ENCODE data around the gene FBLN5.
A peak's percentile ranks its signal among the peaks of the same experiment; 100 is the strongest.
"Not testable (repeated sequence)": the region's sequence is repeated elsewhere in the genome, so short reads cannot be mapped to it uniquely, and the experiment has no call there.

Gene FBLN5

DNA sequence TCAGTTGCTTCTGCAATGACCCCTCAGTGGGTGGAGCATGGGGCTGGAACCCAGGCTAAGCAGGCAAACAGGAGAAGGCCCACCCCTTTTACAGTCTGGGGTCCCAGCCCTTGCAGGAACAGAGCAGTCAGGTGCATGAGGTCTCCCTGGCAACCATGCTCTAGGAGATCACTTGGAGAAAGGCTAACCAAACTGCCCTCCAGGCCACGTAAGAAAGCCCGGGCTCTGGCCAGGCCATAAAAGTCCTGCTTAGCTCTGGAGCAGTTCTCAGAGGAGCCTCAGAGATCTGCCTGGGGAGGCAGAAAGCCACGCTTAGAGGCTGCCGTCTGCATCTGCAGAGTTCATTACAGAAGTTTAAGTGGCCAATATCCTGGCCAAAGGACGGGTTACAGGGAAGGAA lies 65.1 kb downstream of the FBLN5 start:
- DNase-seq: no peak

DNA sequence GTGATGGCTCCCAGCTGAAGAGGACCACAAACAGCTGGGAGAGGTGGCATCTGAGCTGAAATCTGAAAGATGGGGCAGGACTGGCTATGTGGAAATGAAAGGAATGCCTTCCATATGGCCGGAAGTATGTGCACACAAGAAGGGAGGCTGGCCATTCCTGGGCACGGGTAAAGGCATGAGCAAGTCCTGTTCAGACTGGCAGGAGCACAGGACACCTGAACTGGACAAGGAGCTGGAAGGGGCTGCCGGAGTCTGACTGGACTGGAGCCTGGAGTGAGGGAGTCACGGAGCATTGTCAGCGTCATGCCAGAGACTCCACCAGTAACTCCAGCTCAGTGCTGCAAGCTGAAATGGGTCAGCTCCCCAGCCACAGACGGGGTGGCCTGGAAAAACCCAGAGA lies 68.3 kb downstream of the FBLN5 start:
- DNase-seq: no peak

DNA sequence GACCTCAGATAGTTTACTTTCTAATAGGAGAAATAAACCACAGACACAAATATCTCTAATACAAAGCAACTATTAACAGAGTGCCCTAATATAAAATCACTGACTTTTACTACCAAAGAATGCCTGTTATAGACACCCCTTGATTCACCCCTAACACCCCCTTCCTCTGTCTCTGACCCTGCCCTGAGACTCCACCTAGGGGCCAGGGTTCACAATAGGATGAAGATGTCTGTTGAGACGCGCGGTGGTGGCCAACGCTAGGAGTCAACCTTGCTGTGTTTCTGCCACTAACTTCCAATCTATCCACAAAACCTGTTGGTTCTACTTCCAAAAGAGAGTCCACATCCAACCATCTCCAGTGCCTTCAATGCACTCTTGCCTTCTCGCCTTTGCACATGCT lies 69.2 kb downstream of the FBLN5 start:
- no peak for DNase-seq

DNA sequence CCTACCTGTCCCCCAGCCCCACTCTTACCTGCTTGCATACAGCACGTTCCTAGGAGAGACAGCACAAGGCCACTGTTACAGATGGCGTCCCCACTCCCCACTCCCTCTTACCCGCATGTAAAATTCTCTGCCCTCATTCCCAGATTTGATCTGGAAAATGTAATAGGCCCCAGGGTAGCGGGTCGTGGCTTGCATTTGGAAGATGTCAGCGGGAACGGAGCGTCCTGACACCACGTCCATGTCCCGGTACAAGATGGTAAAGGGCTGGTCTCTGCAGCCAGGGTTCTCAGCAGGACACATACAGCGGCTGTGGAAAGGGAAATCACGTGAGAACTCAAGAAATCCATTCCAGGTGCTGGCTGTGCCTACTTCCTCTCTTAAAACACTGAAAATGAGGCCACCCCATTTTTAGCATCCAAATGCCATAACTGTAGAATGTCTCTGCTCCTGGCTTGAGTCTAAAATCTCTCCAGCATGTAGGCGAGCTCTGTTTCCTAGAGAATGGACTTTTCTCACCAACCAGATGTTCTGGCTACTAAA lies 70.0 kb downstream of the FBLN5 start:
- DNase-seq: no peak

DNA sequence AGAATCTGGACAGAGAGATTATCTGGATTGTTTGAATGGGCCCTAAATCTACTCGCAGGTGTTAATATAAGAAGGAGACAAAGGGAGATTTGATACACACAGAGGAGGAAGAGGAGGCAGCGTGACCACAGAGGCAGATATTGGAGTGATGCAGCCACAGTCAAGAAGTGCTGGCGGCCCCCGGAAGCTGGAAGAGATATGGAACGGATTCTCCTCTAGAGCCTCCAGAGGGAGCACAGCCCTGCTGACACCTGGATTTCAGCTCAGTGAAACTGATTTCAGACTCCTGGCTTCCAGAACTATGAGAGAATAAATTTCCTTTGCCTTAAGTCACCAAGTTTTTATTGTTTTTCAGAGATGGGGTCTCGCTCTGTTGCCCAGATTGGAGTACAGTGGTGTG lies 71.0 kb downstream of the FBLN5 start:
- no peak for DNase-seq

GRCh38 chr14:91875525-91876286 lies 71.8 kb downstream of the FBLN5 start:
- DNase-seq: no peak

GRCh38 chr14:91873471-91874415 lies 73.8 kb downstream of the FBLN5 start:
- no peak for DNase-seq

GRCh38 chr14:91872517-91873470 lies 74.7 kb downstream of the FBLN5 start:
- DNase-seq: no peak

DNA sequence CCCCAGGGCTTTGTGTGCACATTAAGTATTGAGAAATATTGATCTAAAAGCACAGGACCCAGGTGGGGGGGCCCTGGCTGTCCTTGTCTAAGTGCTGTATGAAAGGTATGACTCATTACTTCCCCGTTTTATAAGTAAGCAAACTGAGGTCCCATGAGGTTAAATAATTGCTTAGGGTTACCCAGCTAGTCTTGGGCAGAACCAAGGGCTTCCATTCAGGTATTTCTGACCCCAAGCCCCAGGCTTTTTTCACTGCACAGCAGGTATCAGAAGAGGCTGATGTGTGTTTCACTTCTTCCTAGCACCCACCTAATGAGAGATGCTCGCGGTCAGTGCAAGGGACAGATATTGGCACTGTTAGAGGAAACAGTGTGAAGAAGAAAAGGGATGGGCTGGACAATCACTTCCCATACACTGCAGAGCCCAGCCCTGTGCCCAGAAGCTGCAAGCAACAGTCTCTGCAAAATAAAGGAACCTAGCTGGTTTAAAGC lies 75.4 kb downstream of the FBLN5 start:
- DNase-seq: no peak

- not testable (repeated sequence) for DNase-seq
These were observed 76.1 kb downstream of the FBLN5 start for GRCh38 chr14:91871401-91871800.

DNA sequence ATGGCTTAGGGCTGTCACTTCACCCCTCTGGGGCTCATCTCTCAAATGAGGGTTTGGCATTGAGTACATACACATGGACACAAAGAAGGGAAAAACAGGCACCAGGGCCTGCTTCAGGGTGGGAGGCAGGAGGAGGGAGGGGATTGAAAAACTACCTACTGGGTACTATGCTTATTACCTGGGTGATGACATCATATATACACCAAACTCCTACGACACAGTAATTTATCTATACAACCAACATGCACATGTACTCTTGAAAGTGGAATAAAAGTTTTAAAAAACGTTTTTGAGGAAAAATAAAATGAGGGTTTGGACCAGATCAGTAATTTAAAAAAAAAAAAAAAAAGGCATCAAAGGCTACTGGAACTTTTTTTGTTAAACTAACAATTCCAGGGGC lies 76.6 kb downstream of the FBLN5 start:
- DNase-seq: no peak

- DNase-seq: peak; percentile 64
These were observed 77.5 kb downstream of the FBLN5 start for GRCh38 chr14:91870001-91870400.

GRCh38 chr14:91869556-91869955 lies 77.9 kb downstream of the FBLN5 start:
- DNase-seq: no peak

DNA sequence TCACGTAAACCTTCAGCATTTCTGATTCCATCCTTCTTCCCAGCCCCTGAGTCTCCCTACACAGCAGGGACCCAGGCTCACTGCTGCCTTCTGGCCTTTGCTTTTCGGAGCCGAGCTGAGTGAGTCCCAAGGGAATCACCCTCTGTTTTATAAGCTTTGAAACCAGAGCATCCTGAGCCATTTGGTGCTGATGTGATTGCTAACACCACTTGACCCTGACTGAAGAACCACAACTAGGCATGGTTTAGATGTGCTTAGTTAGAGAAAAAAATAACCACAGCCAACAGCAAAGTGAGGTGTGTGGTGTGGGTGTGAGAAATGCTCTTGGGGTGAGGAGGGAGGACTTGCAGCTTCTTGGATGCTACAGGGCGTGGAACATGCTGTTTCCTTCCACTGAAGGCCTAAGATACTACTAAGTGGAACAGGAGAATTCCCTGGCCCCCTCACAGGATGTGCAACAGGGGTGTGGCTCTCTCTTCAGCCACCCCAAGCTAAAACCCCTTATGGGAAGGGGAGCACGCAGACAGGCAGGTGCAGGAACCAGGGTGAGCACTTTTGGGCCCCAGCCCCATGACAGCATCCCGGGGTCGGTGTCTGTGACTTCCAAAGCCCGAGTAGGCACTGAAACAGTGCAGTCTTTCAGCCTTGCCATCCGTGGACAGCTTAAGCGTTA lies 80.0 kb downstream of the FBLN5 start, which contains the start of gene TC2N:
TSS of gene TC2N (minus strand) at position 221 of the 673 bp plus-strand sequence. CDS start 53,767 bp downstream, outside the sequence.
- no peak for DNase-seq

- no peak for DNase-seq
These were observed 80.8 kb downstream of the FBLN5 start for GRCh38 chr14:91866511-91867295.

GRCh38 chr14:91866061-91866460 lies 81.4 kb downstream of the FBLN5 start:
- DNase-seq: no peak

DNA sequence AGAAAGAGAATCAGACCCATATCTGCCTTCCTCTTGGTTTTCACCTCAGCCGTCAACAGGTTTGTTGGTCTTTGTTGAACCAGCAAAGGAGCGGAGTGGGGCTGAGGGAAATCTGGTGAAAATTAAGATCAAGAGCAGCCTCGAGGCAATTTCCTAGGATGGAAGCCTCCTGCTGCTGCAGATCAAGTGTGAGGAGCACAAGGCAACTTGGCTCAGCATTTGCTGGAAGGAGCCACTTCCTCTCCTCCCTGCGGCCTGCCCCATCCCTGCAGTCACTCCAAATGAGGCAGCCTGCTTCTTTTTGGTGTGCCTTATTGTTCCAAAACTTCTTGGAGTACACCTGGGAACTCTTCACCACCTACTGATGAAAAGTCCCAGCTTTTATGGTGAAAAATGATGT lies 85.1 kb downstream of the FBLN5 start:
- DNase-seq: no peak

DNA sequence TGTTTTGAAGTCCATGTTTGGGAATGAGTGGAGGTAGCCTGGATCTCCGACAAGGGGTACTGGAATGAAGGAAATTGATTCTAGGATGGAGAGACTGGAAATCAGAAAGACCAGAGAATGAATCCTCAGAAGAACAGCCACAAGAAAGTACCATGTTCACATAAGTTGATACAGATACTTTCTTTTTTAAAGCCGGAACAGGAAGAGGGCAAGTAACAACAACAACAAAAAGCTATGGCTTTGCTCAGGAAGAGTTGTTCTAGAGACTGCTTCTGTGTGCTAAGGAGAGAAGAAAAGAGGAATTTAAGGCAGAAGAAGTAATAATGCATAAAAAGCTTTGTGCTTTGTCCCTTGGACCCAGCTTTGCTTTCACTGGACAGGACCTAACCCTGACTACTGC lies 86.4 kb downstream of the FBLN5 start:
- no peak for DNase-seq

DNA sequence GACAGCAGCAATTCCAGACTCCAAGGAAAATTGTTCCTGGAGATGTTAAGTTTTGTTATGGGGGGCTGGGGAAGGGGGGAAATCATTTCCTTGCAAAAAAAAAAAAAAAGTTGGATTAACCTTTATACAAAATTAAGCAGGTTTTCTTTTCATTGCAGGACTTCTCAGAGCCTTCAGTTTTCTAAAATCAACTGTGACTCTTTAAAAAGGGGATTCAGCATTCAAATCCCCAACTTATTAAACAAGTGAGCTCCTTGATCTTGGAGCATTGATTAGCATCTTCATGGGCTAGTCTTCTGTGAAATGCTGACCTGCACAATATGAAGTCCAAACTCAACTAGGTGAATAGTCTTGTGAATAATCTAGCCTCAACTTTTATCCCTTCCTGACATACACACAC lies 87.3 kb downstream of the FBLN5 start:
- DNase-seq: no peak

GRCh38 chr14:91858536-91859275 lies 88.8 kb downstream of the FBLN5 start:
- DNase-seq: no peak

Data from 8988T (cell line).